ENCODE data around the gene SH3BGRL3. TPM values are rescaled to one million over a fixed set of nuclear protein-coding genes. Genes with fewer than 3 reads are reported as not detected.
"Not testable (repeated sequence)": the region's sequence is repeated elsewhere in the genome, so short reads cannot be mapped to it uniquely, and the experiment has no call there.

SH3BGRL3 gene
- total and polyA plus RNA-seq, 2 donors: 12.3 to 123 TPM

DNA sequence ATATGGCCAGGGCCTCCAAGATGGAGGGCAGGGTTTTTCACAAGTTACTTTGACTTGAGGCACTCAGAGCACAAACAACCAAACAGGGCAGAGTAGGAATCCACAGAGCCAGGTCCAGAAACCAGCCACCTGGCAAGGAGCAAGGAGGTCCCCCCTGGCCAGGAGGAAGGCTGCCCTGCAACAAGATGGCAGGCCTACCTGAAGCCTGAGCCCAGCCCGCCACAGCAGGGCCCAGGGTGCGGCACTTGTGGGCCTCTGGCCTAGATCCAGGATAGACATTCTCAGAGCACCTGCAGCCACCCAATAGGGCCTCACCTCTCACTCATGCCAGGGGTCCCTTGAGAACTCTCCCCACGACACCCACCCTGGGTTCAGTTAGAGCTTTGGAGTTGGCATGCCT is 11.5 kb downstream of the SH3BGRL3 start:
- no peaks in the 10 kb centered on the region for H3K36me3 ChIP-seq (ENCODE audit: insufficient read depth)
- H3K4me1 ChIP-seq (ENCODE audit: insufficient read depth): no peaks in the 10 kb centered on the region
- no peak overlapping the region for H3K4me3 ChIP-seq (ENCODE audit: low read depth, low read length)
- H3K27ac ChIP-seq (ENCODE audit: low read depth): no peak overlapping the region
- DNase-seq (ENCODE audit: extremely low spot score): no peak
- WGBS: 95% methylated on average over 3 of the region's 3 CpGs

DNA sequence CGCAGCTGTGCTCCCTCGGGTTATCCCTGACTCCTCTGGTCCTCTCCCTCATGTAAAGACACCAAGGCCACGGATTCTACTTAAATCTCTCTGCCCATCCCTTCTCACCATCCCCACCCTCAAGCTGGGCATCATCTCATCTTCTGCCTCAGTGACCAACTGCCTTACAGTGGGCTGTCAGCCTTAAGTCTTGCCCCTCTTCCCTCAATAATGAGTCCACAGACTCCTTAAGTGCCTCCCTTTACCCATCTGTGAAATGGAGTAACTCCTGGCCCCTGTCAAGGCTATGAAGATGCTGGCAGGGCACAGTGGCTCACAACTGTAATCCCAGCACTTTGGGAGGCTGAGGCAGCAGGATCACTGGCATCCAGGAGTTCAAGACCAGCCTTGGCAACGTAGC is 12.1 kb downstream of the SH3BGRL3 start:
- no peak overlapping the region for H3K27ac ChIP-seq (ENCODE audit: low read depth)
- no peak for DNase-seq (ENCODE audit: extremely low spot score)
- no peak overlapping the region for H3K4me3 ChIP-seq (ENCODE audit: low read depth, low read length)
- WGBS: 84% methylated on average over 4 of the region's 4 CpGs
- H3K4me1 ChIP-seq (ENCODE audit: insufficient read depth): no peaks in the 10 kb centered on the region
- no peaks in the 10 kb centered on the region for H3K36me3 ChIP-seq (ENCODE audit: insufficient read depth)

DNA sequence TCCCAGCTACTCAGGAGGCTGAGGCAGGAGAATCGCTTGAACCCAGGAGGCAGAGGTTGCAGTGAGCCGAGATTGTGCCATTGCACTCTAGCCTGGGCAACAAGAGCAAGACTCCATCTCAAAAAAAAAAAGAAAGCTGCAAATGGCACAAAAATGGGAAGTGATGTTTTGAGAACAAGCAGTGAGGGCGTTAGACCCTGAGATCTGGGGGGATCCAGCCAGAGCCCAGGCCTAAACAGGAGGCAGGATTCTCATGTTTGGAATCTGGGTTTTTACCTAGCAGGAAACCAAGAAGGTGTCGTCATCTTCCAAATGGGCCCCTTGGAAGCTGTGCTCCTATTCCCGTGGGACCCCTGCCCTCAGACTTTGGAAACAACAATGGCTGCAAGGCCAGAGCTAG is 12.8 kb downstream of the SH3BGRL3 start:
- H3K27ac ChIP-seq (ENCODE audit: low read depth); H3K4me3 ChIP-seq (ENCODE audit: low read depth, low read length); H3K36me3 ChIP-seq (ENCODE audit: insufficient read depth); H3K4me1 ChIP-seq (ENCODE audit: insufficient read depth); DNase-seq (ENCODE audit: extremely low spot score): not testable (repeated sequence)
- 91% methylated on average over 5 of the region's 5 CpGs for WGBS

DNA sequence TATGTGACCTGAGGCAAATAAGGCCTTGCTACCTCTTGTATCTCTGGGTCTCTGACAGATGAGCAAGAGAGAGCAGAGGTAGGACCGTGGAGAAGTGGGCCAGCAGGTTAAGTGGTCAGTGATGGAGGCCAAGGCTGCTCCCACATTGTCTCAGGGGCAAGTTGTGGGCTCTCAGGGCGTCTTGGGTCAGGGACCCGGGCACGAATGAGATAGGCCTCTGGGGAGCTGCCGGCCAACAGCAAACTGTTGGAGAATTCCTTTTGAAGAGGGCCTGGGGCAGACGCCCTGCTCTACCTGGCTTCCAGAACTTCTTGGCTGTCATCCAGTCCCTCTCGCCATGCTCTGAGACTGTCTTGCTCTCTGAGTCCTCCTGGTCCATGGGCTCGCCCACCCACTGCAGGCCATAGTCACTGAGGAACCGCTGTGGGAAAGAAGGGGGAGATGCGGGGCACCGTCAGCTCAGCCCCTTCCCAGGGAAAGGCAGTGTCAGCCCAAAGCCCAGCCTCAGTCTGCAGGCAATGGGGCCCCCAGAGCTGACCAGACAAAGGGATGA is 14.1 kb downstream of the SH3BGRL3 start:
- no peak for DNase-seq (ENCODE audit: extremely low spot score)
- Histone ChIP-seq H3K36me3 (ENCODE audit: insufficient read depth) (no peaks in the 10 kb centered on the region), H3K4me1 (ENCODE audit: insufficient read depth) (no peaks in the 10 kb centered on the region), H3K4me3 (ENCODE audit: low read depth, low read length) (no peak overlapping the region), H3K27ac (ENCODE audit: low read depth) (no peak overlapping the region)
- 85% methylated on average over 11 of the region's 11 CpGs for WGBS

DNA sequence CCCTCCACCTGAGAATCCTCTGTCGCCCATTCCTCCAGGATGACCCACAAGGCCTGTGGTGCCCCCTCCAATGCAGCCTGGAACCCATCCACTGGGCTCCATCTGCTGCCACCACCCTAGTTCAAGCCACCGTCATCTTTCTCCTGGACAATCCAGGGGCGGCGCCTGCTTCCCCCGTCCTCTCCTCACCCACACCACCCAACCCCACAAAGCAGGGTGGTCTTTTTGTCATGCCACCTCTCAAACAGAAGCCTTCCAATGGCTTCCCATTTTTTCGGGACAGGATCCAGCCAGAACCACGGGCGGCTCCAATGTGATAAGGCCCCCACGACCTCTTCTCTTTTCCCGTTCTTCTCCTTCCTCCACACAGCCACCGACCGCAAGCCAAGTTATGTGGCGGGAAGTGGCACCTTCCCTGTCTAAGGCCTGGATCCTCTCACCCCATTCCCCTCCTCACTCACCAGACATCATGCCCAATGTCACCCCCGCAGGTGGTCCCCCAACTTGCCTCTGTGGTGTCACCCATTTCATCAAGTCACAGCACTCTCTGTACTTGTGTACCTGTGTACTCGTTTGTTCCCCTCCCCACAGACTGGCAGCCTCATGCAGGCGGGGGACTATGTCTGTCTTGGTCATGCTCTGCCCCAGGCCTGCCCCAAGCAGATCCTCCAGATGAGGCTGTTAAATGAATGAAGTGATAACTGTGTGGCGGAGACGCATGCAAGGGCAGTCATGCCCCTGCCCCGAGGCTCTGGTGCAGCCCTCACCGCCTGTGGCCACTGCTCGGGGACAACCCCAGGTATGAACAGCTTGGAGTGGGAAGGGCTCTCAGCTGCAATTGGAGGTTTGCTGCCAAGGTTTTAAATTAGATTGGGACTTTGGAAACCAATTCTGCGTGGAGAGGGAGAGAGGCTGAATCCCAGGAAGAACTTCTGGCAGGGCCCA is 15.6 kb downstream of the SH3BGRL3 start:
- no peak for DNase-seq (ENCODE audit: extremely low spot score)

DNA sequence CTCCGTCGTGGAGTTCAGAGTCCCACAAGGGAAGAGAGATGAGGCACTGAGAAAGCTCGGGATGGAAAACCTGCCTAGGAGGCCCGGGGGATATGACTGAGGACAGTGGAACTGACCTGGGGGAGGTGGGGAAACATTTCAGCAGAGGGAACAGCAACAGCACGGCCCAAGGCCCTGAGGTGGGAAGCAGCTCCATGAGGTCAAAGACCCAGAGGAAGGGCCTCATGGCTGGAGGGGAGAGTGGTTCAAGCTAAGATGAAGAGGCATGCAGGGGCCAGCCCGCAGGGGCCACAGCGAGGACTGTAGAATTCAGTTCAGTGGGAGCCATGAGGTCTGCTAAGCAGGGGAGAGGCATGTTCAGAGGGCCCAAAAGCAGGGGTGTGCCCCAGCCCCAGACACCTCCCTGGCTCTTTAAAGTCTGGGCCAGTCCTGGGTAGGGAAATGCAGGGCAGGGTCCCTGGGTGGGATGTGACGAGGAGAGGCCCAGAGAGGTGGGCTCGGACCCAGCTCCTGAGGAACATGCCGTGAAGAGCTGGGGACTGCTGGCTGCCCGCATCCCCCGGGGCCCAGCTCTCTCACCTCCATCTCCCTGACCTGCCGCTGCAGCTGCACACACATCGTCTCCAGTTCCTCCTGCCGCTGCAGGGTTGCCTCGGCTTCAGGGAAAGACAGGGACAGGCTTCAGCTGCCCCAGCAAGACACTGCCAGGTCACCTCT is 16.6 kb downstream of the SH3BGRL3 start:
- Histone ChIP-seq H3K4me1 (ENCODE audit: insufficient read depth) (no peaks in the 10 kb centered on the region), H3K27ac (ENCODE audit: low read depth) (no peak overlapping the region), H3K36me3 (ENCODE audit: insufficient read depth) (no peaks in the 10 kb centered on the region), H3K4me3 (ENCODE audit: low read depth, low read length) (no peak overlapping the region)
- WGBS: 89% methylated on average over 16 of the region's 16 CpGs
- DNase-seq (ENCODE audit: extremely low spot score): no peak

More for the DNA sequence above, 15.6 kb downstream of the SH3BGRL3 start:
- no peaks in the 10 kb centered on the region for H3K36me3 ChIP-seq (ENCODE audit: insufficient read depth)
- H3K4me1 ChIP-seq (ENCODE audit: insufficient read depth): no peaks in the 10 kb centered on the region
- H3K27ac ChIP-seq (ENCODE audit: low read depth): no peak overlapping the region
- H3K4me3 ChIP-seq (ENCODE audit: low read depth, low read length): no peak overlapping the region
- WGBS: 89% methylated on average over 22 of the region's 22 CpGs

DNA sequence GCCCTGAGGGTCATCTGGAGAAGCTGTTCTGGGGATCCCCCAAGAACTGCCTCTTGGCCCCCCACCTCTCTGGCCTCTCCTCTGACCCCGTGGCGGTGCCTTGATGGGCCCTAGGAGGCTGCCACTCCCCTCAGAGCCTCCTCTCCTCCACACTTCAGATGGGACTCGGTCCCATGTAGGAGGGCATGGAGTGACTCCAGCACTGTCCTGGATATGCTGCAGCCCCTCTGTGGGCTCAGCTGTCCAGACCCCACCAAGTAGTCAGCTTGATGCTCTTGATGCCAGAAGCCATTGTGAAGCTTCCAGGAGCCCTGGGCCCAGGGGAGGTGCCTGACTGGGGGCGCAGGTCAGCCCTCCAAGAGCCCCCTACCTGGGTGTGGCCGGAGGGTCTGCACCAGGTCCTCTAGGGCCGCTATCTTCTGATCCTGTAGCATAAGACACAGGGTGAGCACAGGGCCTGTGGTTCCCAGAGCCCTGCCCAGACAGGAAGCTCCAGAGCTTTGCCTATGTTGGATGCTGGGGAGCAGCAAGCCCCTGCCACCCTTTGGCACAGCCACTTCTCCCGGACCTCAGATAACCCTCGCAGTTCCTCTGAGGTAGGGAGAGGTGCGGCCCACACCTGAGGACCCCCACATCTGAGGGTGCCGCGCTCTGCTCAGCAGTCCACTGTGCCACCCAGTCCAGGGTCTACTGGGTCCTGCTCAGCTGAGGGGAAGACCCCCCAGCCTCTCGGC is 17.3 kb downstream of the SH3BGRL3 start:
- Histone ChIP-seq H3K4me3 (ENCODE audit: low read depth, low read length) (no peak overlapping the region), H3K36me3 (ENCODE audit: insufficient read depth) (no peaks in the 10 kb centered on the region), H3K4me1 (ENCODE audit: insufficient read depth) (no peaks in the 10 kb centered on the region), H3K27ac (ENCODE audit: low read depth) (no peak overlapping the region)
- WGBS: 96% methylated on average over 12 of the region's 12 CpGs
- no peak for DNase-seq (ENCODE audit: extremely low spot score)

DNA sequence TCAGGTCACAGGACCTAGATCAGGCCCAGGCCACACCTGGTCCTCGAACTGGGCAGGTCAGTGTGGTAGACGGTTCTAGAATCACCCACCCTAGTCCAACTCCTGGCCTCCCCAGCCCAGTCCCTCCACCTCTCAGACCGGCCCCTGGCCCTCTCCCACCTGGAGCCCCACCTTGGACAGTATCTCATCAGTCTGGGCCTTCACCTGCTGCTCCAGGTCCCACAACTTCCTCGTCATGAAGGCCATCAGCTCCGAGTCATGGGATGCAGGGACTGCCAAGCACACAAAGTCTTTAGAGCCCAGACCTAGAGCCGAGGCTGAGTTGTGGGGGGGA is 17.9 kb downstream of the SH3BGRL3 start:
- DNase-seq (ENCODE audit: extremely low spot score): no peak
- H3K36me3 ChIP-seq (ENCODE audit: insufficient read depth): no peaks in the 10 kb centered on the region
- no peak overlapping the region for H3K4me3 ChIP-seq (ENCODE audit: low read depth, low read length)
- no peak overlapping the region for H3K27ac ChIP-seq (ENCODE audit: low read depth)
- 78% methylated on average over 6 of the region's 6 CpGs for WGBS
- H3K4me1 ChIP-seq (ENCODE audit: insufficient read depth): no peaks in the 10 kb centered on the region

DNA sequence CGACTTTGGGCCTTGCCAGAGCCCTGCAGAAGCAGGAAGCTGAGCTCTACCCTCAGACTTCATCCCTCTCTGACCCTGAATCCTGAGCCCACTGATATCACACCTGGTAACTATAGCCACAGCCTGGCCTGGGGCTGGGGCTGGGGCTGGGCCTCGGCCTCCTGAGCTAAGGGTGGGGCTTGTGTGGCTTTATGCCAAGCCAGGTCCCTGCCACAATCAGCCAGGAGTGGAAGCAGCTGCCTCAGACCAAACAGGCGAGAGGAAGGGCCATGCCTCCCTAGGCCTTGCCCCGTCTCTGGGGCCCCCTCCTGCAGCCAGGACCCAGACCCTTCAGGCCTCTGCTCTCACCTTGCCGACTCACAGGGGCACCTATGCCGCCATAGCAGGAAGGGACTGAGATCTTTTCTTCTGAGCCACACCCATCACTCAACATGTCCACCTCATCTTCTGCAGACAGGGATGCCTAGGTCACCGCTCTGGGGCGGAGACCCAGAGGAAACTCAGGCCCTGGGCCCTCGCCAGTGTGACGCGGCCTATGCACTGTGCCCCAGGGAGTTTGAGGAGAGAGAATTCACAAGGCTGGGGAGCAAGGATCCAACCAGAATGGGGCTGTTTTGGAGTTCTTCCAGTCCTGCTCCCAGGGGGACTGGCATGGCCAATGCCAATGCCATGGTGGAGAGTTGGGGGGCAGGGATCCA is 20.8 kb downstream of the SH3BGRL3 start:
- Histone ChIP-seq H3K27ac (ENCODE audit: low read depth) (no peak overlapping the region), H3K4me1 (ENCODE audit: insufficient read depth) (no peaks in the 10 kb centered on the region), H3K36me3 (ENCODE audit: insufficient read depth) (no peaks in the 10 kb centered on the region), H3K4me3 (ENCODE audit: low read depth, low read length) (no peak overlapping the region)
- DNase-seq (ENCODE audit: extremely low spot score): no peak
- WGBS: 90% methylated on average over 11 of the region's 11 CpGs

DNA sequence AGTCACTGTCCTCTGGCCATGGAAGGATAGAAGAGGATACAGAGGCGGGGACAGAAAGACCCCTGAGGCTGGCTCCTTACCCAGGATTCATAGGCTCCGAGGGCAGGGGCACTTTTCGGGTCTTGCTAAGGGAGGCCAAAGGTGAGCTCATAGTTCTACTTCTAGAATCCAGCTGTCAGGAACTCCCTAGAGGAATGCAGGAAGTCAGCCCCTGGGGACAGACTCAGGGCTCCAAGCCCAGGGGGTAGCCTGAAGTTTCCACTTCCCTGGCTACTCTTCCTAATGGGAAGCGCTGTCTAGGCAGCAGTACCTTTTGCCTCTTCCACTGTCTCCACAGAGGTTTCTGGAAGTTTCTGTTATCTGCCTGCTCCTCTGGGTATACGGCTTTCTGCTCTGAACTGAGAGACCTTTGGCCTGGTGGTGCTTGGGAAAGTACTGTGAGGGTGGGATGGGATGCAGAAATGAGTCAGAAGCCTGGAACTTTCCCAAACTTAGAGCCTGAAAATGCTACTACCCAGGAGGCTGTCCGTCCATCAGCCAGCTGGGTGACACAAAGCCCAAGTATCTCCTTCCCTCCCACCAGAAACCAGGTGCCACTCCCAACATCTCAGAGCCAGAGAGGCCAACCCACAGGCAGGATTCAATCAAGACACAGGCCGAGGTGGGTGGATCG is 23.0 kb downstream of the SH3BGRL3 start:
- Histone ChIP-seq H3K36me3 (ENCODE audit: insufficient read depth) (no peaks in the 10 kb centered on the region), H3K27ac (ENCODE audit: low read depth) (no peak overlapping the region), H3K4me3 (ENCODE audit: low read depth, low read length) (no peak overlapping the region), H3K4me1 (ENCODE audit: insufficient read depth) (no peaks in the 10 kb centered on the region)
- WGBS: 67% methylated on average over 8 of the region's 8 CpGs
- no peak for DNase-seq (ENCODE audit: extremely low spot score)

DNA sequence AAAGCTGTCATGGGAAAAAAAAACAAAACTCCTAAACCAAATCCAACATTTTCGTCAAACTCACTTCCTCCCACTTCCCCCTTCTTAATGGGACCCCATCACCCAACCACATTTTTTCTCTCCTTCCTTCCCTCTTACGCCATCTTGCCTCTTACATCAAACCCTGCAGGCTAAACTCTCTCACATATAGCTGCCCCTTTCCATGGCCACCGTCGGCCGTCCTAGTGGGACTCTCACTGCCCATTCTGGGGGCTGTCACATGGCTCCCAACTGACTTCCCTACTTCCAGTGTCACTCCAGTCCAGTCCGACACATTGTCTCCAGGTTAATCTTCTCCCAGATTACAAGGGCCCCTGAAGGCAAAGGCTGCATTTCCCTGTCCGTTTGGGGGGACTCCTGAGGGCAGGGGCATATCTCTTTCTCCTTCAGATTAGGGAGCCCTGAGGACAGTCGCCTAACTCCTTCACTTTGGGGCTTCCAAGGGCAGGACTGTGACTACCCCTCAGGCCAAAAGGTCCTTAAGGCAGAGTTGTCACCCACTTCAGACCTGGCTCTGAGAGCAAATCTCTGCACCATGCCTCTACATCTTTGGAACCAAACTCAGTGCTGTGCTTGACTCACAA is 25.9 kb downstream of the SH3BGRL3 start:
- H3K4me3 ChIP-seq (ENCODE audit: low read depth, low read length): peak overlapping the region; percentile 62
- WGBS: 30% methylated on average over 8 of the region's 8 CpGs
- no peak for DNase-seq (ENCODE audit: extremely low spot score)
- no peak overlapping the region for H3K27ac ChIP-seq (ENCODE audit: low read depth)
- no peaks in the 10 kb centered on the region for H3K36me3 ChIP-seq (ENCODE audit: insufficient read depth)
- no peaks in the 10 kb centered on the region for H3K4me1 ChIP-seq (ENCODE audit: insufficient read depth)

Measured in urinary bladder (tissue), 4 donors.